ENCODE measurements around the gene C14orf180. TPM values are rescaled to one million over a fixed set of nuclear protein-coding genes. Genes with fewer than 3 reads are reported as not detected.

The C14orf180 gene
- total RNA-seq, 1 experiment from 2014 or later = not detected

DNA sequence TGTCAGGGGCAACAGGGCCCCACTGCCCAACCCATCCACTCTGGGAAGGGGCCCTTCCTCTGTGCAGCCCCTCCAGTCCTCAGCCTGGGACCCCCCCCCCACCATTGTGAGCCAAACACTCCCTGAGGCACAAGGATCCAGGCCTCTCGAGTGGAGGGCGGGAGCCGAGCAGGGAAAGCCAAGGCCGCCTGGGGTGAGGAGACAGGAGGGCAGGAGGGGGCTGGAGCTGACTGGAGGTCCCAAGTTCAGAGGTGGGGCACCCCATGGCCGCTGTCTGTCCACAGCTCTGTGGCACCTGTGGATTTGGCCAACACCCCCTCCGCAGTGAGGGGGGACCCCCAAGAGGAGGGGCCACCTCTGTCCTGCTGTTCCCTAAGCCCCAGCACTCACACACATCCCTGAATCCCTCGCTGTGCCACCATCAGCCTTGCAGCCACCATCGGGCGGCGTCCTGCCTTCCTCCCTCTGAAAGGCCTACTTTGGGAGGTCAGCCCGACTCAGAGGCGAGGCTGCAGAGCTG, 25.4 kb upstream of the C14orf180 start:
- Histone ChIP-seq H3K9ac (ENCODE audit: extremely low read depth, insufficient read length, low read length) (no peak overlapping the region), H3K27ac (ENCODE audit: insufficient read length, low read depth, low read length) (no peak overlapping the region), H3K4me2 (ENCODE audit: insufficient read depth, insufficient read length, low read length) (no peak overlapping the region), H2BK5ac (ENCODE audit: insufficient read length, low read length) (no peak overlapping the region), H4K91ac (ENCODE audit: insufficient read length, low read depth, low read length) (no peak overlapping the region), H2BK20ac (ENCODE audit: low read depth, low read length, poor library complexity, severe bottlenecking) (no peak overlapping the region), H3K23ac (ENCODE audit: insufficient read length, low read depth, low read length) (no peak overlapping the region), H3K79me1 (ENCODE audit: insufficient read depth, low read depth, low read length, poor library complexity, severe bottlenecking) (no peaks in the 10 kb centered on the region), H3K9me3 (ENCODE audit: control insufficient read depth, low read depth, low read length) (no peaks in the 10 kb centered on the region), H3K79me2 (ENCODE audit: insufficient read depth, low read length) (no peaks in the 10 kb centered on the region), H2BK12ac (ENCODE audit: insufficient read length, low read depth, low read length) (no peak overlapping the region), H3K4me1 (ENCODE audit: insufficient read depth, low read length) (no peaks in the 10 kb centered on the region), H4K8ac (replicated peaks; ENCODE audit: insufficient read length, low read depth, low read length) (no peak overlapping the region), H4K20me1 (ENCODE audit: control insufficient read depth, insufficient read depth, insufficient read length) (no peaks in the 10 kb centered on the region), H2AK5ac (ENCODE audit: insufficient read length, low read length) (no peak overlapping the region), H3T11ph (ENCODE audit: low read length) (no peak overlapping the region), H3K4ac (ENCODE audit: low read depth, low read length) (no peak overlapping the region), H2BK15ac (ENCODE audit: low read depth, low read length) (no peak overlapping the region), H3K27me3 (ENCODE audit: insufficient read depth, low read length) (no peaks in the 10 kb centered on the region), H2AFZ (ENCODE audit: low read length) (no peak overlapping the region), H3K23me2 (ENCODE audit: insufficient read length, low read depth, low read length, poor library complexity, severe bottlenecking) (no peaks in the 10 kb centered on the region), H2BK120ac (ENCODE audit: low read depth, low read length, poor library complexity, severe bottlenecking) (no peak overlapping the region), H3K56ac (ENCODE audit: insufficient read length, low read depth, low read length) (no peak overlapping the region), H4K5ac (ENCODE audit: insufficient read length, low read depth, low read length) (no peak overlapping the region), H3K14ac (ENCODE audit: insufficient read depth, low read length) (no peak overlapping the region; the same call in 1 of the 2 replicates), H3K18ac (ENCODE audit: insufficient read length, low read depth, low read length) (no peak overlapping the region)
- Mint-ChIP-seq H3K27ac (no peak overlapping the region), H3K36me3 (ENCODE audit: insufficient read depth in 1 of 3, low read depth in 3 of 3) (peaks cover 0 to 4% (median 0%) of the 10 kb centered on the region in 3 experiments; a peak in 1 of 7 replicates), H3K27me3 (ENCODE audit: low read depth) (no peaks in the 10 kb centered on the region; the same call in 1 of the 2 replicates), H3K4me1 (peaks cover 10% of the 10 kb centered on the region in 2 experiments; a peak in 3 of 4 replicates), H3K4me3 (no peak overlapping the region), H3K9me3 (peaks cover 0 to 6% of the 10 kb centered on the region in 2 experiments; a peak in 1 of 5 replicates)
- no CpG with 5 or more reads among the region's 12 CpGs for WGBS (ENCODE audit: extremely low coverage, insufficient read length, low lambda C conversion rate)
- TF ChIP-seq, protein P1, sequence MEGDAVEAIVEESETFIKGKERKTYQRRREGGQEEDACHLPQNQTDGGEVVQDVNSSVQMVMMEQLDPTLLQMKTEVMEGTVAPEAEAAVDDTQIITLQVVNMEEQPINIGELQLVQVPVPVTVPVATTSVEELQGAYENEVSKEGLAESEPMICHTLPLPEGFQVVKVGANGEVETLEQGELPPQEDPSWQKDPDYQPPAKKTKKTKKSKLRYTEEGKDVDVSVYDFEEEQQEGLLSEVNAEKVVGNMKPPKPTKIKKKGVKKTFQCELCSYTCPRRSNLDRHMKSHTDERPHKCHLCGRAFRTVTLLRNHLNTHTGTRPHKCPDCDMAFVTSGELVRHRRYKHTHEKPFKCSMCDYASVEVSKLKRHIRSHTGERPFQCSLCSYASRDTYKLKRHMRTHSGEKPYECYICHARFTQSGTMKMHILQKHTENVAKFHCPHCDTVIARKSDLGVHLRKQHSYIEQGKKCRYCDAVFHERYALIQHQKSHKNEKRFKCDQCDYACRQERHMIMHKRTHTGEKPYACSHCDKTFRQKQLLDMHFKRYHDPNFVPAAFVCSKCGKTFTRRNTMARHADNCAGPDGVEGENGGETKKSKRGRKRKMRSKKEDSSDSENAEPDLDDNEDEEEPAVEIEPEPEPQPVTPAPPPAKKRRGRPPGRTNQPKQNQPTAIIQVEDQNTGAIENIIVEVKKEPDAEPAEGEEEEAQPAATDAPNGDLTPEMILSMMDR (conservative IDR thresholded peaks at IDR 0.05) = no peak
- DNase-seq = no peak

All from H9 (cell line).